Measurements from ENCODE around the gene GPR3. TPM values are rescaled to one million over a fixed set of nuclear protein-coding genes. Genes with fewer than 3 reads are reported as not detected.

The GPR3 gene
- total and polyA plus RNA-seq, 2 of the 13 experiments (the other 11 are each of a cell fraction or from before 2014, with no cell fraction given): 1.00 to 2.6 TPM

- TF ChIP-seq, protein P1, sequence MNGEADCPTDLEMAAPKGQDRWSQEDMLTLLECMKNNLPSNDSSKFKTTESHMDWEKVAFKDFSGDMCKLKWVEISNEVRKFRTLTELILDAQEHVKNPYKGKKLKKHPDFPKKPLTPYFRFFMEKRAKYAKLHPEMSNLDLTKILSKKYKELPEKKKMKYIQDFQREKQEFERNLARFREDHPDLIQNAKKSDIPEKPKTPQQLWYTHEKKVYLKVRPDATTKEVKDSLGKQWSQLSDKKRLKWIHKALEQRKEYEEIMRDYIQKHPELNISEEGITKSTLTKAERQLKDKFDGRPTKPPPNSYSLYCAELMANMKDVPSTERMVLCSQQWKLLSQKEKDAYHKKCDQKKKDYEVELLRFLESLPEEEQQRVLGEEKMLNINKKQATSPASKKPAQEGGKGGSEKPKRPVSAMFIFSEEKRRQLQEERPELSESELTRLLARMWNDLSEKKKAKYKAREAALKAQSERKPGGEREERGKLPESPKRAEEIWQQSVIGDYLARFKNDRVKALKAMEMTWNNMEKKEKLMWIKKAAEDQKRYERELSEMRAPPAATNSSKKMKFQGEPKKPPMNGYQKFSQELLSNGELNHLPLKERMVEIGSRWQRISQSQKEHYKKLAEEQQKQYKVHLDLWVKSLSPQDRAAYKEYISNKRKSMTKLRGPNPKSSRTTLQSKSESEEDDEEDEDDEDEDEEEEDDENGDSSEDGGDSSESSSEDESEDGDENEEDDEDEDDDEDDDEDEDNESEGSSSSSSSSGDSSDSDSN (CRISPR knock-in tag; IDR thresholded peaks at IDR 0.05): peak; percentile 50; the same call in 1 of the 2 replicates
- TF ChIP-seq EHMT2 (IDR thresholded peaks at IDR 0.05; ENCODE audit: borderline replicate concordance, low read depth, low read length) (no peak), CC2D1A (CRISPR knock-in tag; IDR thresholded peaks at IDR 0.05) (no peak), HOXA9 (CRISPR knock-in tag; IDR thresholded peaks at IDR 0.05; ENCODE audit: borderline replicate concordance) (no peak), ZNF407 (CRISPR knock-in tag; IDR thresholded peaks at IDR 0.05; ENCODE audit: not compliant biosample characterization) (no peak), ZSCAN31 (CRISPR knock-in tag; IDR thresholded peaks at IDR 0.05; ENCODE audit: low read depth) (0 out of 2 replicates have a peak, but pooled peaks have one; percentile 49), ZNF121 (CRISPR knock-in tag; IDR thresholded peaks at IDR 0.05) (no peak), MTA3 (CRISPR knock-in tag; IDR thresholded peaks at IDR 0.05) (no peak), ZNF674 (CRISPR knock-in tag; IDR thresholded peaks at IDR 0.05; ENCODE audit: low read depth) (no peak), BCLAF1 (IDR thresholded peaks at IDR 0.05) (no peak), SOX6 (IDR thresholded peaks at IDR 0.05) (no peak), SOX6 (CRISPR knock-in tag; IDR thresholded peaks at IDR 0.05) (0 out of 2 replicates have a peak, but pooled peaks have one; percentile 16), ZSCAN25 (CRISPR knock-in tag; IDR thresholded peaks at IDR 0.05) (peak; percentile 65)
These were observed 43.3 kb upstream of the GPR3 start (continued) for GRCh38 chr1:27348861-27349783.
